Mucosa of rectum (tissue), 2 donors: ENCODE measurements around the gene FAM81A.
"Not testable (repeated sequence)": the region's sequence is repeated elsewhere in the genome, so short reads cannot be mapped to it uniquely, and the experiment has no call there.

Experiments
- H3K27ac ChIP-seq, 2 donors: one replicate each; pipeline ENCODE4 v1.7.0; 2013; ENCODE audit warnings: inconsistent platforms in 2 of 2, low read depth in 2 of 2, low read length in 2 of 2
- H3K27me3 ChIP-seq, 2 donors: one replicate each; pipeline ENCODE4 v1.7.0; 2013; ENCODE audit warnings: low read length in 2 of 2; ENCODE audit not compliant: control insufficient read depth in 2 of 2, insufficient read depth in 2 of 2
- H3K36me3 ChIP-seq, 2 donors: one replicate each; pipeline ENCODE4 v1.7.0; 2013; ENCODE audit warnings: low read length in 2 of 2; ENCODE audit not compliant: control insufficient read depth in 2 of 2, insufficient read depth in 2 of 2
- H3K4me1 ChIP-seq, 2 donors: one replicate each; pipeline ENCODE4 v1.7.0; 2013; ENCODE audit warnings: low read length in 2 of 2, mild to moderate bottlenecking in 1 of 2; ENCODE audit not compliant: control insufficient read depth in 2 of 2, insufficient read depth in 2 of 2
- H3K4me3 ChIP-seq, 2 donors: one replicate each; pipeline ENCODE4 v1.7.0; 2013; ENCODE audit warnings: low read length in 2 of 2
- H3K9ac ChIP-seq, 2 donors: one replicate each; pipeline ENCODE4 v1.7.0; 2013; ENCODE audit warnings: low read length in 2 of 2, low read depth in 1 of 2, mild to moderate bottlenecking in 1 of 2
- H3K9me3 ChIP-seq, 2 donors: one replicate each; pipeline ENCODE4 v1.7.0; 2013; ENCODE audit warnings: low read length in 2 of 2; ENCODE audit not compliant: control insufficient read depth in 2 of 2
- donor health status: healthy.
- donor health status: Normal muscosa, but diverticular disease.

Gene FAM81A

GRCh38 chr15:59473226-59473625, 35.2 kb downstream of the FAM81A start:
- Histone ChIP-seq H3K9ac (no peak overlapping the region), H3K4me1 (no peaks in the 10 kb centered on the region), H3K36me3 (no peaks in the 10 kb centered on the region), H3K27me3 (no peaks in the 10 kb centered on the region), H3K27ac (no peak overlapping the region), H3K9me3 (no peaks in the 10 kb centered on the region), H3K4me3 (no peak overlapping the region)

GRCh38 chr15:59475161-59475560, 37.2 kb downstream of the FAM81A start:
- not testable (repeated sequence) for H3K4me1 ChIP-seq

GRCh38 chr15:59484399-59484798, 46.4 kb downstream of the FAM81A start:
- Histone ChIP-seq H3K27me3 (no peaks in the 10 kb centered on the region), H3K27ac (no peak overlapping the region), H3K9me3 (no peaks in the 10 kb centered on the region), H3K36me3 (no peaks in the 10 kb centered on the region), H3K9ac (no peak overlapping the region), H3K4me3 (no peak overlapping the region), H3K4me1 (no peaks in the 10 kb centered on the region)

More at GRCh38 chr15:59475161-59475560, 37.2 kb downstream of the FAM81A start:
- not testable (repeated sequence) for H3K27me3 ChIP-seq, H3K27ac ChIP-seq, H3K36me3 ChIP-seq, H3K4me3 ChIP-seq, H3K9ac ChIP-seq, H3K9me3 ChIP-seq

GRCh38 chr15:59485036-59485435, 47.0 kb downstream of the FAM81A start:
- Histone ChIP-seq H3K4me3 (no peak overlapping the region), H3K27ac (no peak overlapping the region), H3K9ac (no peak overlapping the region), H3K36me3 (no peaks in the 10 kb centered on the region), H3K9me3 (no peaks in the 10 kb centered on the region), H3K4me1 (no peaks in the 10 kb centered on the region), H3K27me3 (no peaks in the 10 kb centered on the region)

- H3K9me3 ChIP-seq, H3K9ac ChIP-seq, H3K36me3 ChIP-seq, H3K27me3 ChIP-seq, H3K4me1 ChIP-seq, H3K4me3 ChIP-seq, H3K27ac ChIP-seq: not testable (repeated sequence)
Measured at GRCh38 chr15:59489485-59489884, 51.5 kb downstream of the FAM81A start.

GRCh38 chr15:59491062-59491461, 53.1 kb downstream of the FAM81A start:
- peaks cover 0 to 7% of the 10 kb centered on the region in 2 donors for H3K4me1 ChIP-seq
- H3K27ac ChIP-seq: no peak overlapping the region
- no peak overlapping the region for H3K4me3 ChIP-seq
- no peak overlapping the region for H3K9ac ChIP-seq
- no peaks in the 10 kb centered on the region for H3K36me3 ChIP-seq
- H3K9me3 ChIP-seq: no peaks in the 10 kb centered on the region
- H3K27me3 ChIP-seq: no peaks in the 10 kb centered on the region

- peaks cover 0 to 7% of the 10 kb centered on the region in 2 donors for H3K4me1 ChIP-seq
- H3K9me3 ChIP-seq: no peaks in the 10 kb centered on the region
- H3K27ac ChIP-seq: no peak overlapping the region
- no peaks in the 10 kb centered on the region for H3K27me3 ChIP-seq
- H3K36me3 ChIP-seq: no peaks in the 10 kb centered on the region
- H3K9ac ChIP-seq: peak overlapping the region in 1 of 2 donors; percentile 9
- no peak overlapping the region for H3K4me3 ChIP-seq
Measured at GRCh38 chr15:59492389-59493377, 54.7 kb downstream of the FAM81A start.

- H3K9ac ChIP-seq: no peak overlapping the region
- H3K27me3 ChIP-seq: no peaks in the 10 kb centered on the region
- no peaks in the 10 kb centered on the region for H3K9me3 ChIP-seq
- no peak overlapping the region for H3K27ac ChIP-seq
- H3K36me3 ChIP-seq: no peaks in the 10 kb centered on the region
- H3K4me3 ChIP-seq: no peak overlapping the region
- H3K4me1 ChIP-seq: no peaks in the 10 kb centered on the region
Measured at GRCh38 chr15:59501597-59501996, 63.6 kb downstream of the FAM81A start.

GRCh38 chr15:59515190-59515589, 77.2 kb downstream of the FAM81A start:
- Histone ChIP-seq H3K9ac (no peak overlapping the region), H3K4me3 (no peak overlapping the region), H3K27ac (no peak overlapping the region), H3K4me1 (no peaks in the 10 kb centered on the region), H3K27me3 (no peaks in the 10 kb centered on the region), H3K9me3 (no peaks in the 10 kb centered on the region), H3K36me3 (no peaks in the 10 kb centered on the region)

- no peak overlapping the region for H3K4me3 ChIP-seq
- H3K4me1 ChIP-seq: no peaks in the 10 kb centered on the region
- peak overlapping the region in 1 of 2 donors; percentile 3 for H3K27ac ChIP-seq
- H3K9me3 ChIP-seq: no peaks in the 10 kb centered on the region
- no peaks in the 10 kb centered on the region for H3K36me3 ChIP-seq
- no peaks in the 10 kb centered on the region for H3K27me3 ChIP-seq
- H3K9ac ChIP-seq: no peak overlapping the region
Measured at GRCh38 chr15:59516655-59517461, 78.9 kb downstream of the FAM81A start.
